H1 (cell line): ENCODE results near the gene ATP5F1C. TPM values are rescaled to one million over a fixed set of nuclear protein-coding genes. Genes with fewer than 3 reads are reported as not detected.

Experiments
- ATF3 ChIP-seq: IDR thresholded peaks from 2 replicates; pipeline ENCODE4 v1.6.1; 2011; ENCODE audit warnings: low read depth, mild to moderate bottlenecking, low read length; ENCODE audit not compliant: insufficient read depth
- CHD7 ChIP-seq: fragments of 300-600 bp; sonication (generic); IDR thresholded peaks from 2 replicates; pipeline ENCODE4 v1.7.1; 2012; ENCODE audit warnings: low read length, moderate library complexity, mild to moderate bottlenecking, inconsistent platforms; ENCODE audit not compliant: insufficient replicate concordance
- EP300 ChIP-seq, 2 experiments: IDR thresholded peaks; 1 replicate in 1 of 2; 2 replicates in 1 of 2; pipeline ENCODE4 v1.6.1; 2011 to 2012; ENCODE audit warnings: low read depth in 2 of 2, low read length in 2 of 2, mild to moderate bottlenecking in 2 of 2, borderline replicate concordance in 1 of 2, inconsistent platforms in 1 of 2, moderate library complexity in 1 of 2
- HDAC2 ChIP-seq, 2 experiments: fragments of 300-600 bp in 1 of 2; sonication (generic) in 1 of 2; IDR thresholded peaks; 2 replicates each; pipeline ENCODE4 v1.6.1; 2011 to 2012; ENCODE audit warnings: low read depth in 2 of 2, low read length in 2 of 2, mild to moderate bottlenecking in 2 of 2, moderate library complexity in 2 of 2, borderline replicate concordance in 1 of 2, inconsistent platforms in 1 of 2
- MAFK ChIP-seq: IDR thresholded peaks from 2 replicates; pipeline ENCODE4 v1.6.1; 2012; ENCODE audit warnings: low read depth, mild to moderate bottlenecking, improper control_type of control experiment, low read length
- MAX ChIP-seq: IDR thresholded peaks from 2 replicates; pipeline ENCODE4 v1.6.1; 2012; ENCODE audit warnings: inconsistent platforms
- POLR2A ChIP-seq, 2 experiments: IDR thresholded peaks; 1 replicate in 1 of 2; 2 replicates in 1 of 2; pipeline ENCODE4 v1.6.1; 2011; ENCODE audit warnings: low read depth in 2 of 2, low read length in 2 of 2, mild to moderate bottlenecking in 2 of 2; ENCODE audit errors: control extremely low read depth in 1 of 2
- SP1 ChIP-seq: IDR thresholded peaks from 2 replicates; pipeline ENCODE4 v1.6.1; 2011; ENCODE audit warnings: low read depth, low read length
- SP4 ChIP-seq: IDR thresholded peaks from 2 replicates; pipeline ENCODE4 v1.6.1; 2012; ENCODE audit warnings: low read length, inconsistent platforms
- TCF12 ChIP-seq: IDR thresholded peaks from 2 replicates; pipeline ENCODE4 v1.6.1; 2011; ENCODE audit warnings: low read depth, mild to moderate bottlenecking, low read length
- polyA plus RNA-seq, 7 experiments: library from polyadenylated mRNA; depleted of rRNA in 3 of 7; stranded (reverse) in 5 of 7; unstranded in 2 of 7; fragments of >200 nt in 5 of 7; fragments of 200-250 nt in 2 of 7; gene quantifications; 1 replicate in 5 of 7; 2 replicates in 1 of 7; 4 replicates in 1 of 7; pipeline versions ENCODE4 v1.2.1 to v1.2.3, GENCODE V29; 2011 to 2013; ENCODE audit warnings: missing spikeins in 2 of 7, mixed read lengths in 2 of 7
- total RNA-seq: library from RNA; stranded (reverse); fragmentation: NEBNext Ultra II Directional; extraction: Animal tissue kit (Norgen Biotek cat#: 25700); gene quantifications from 2 replicates; pipeline ENCODE4 v1.2.1, GENCODE V29; 2021

The ATP5F1C gene
- total and polyA plus RNA-seq, 2 of the 8 experiments (the other 6 are each of a cell fraction or from before 2014, with no cell fraction given), result 221 to 265 TPM

- TF ChIP-seq CHD7 (no peak), EP300 (IDR thresholded peaks at IDR 0.05; ENCODE audit: borderline replicate concordance in 1 of 2, low read depth in 2 of 2, low read length in 2 of 2) (no peak), POLR2A (IDR thresholded peaks at IDR 0.05; ENCODE audit: control extremely low read depth in 1 of 2, low read depth in 2 of 2, low read length in 2 of 2) (no peak), MAX (no peak), TCF12 (no peak), SP4 (no peak), MAFK (no peak), ATF3 (no peak), HDAC2 (IDR thresholded peaks at IDR 0.05; ENCODE audit: borderline replicate concordance in 1 of 2, low read depth in 2 of 2, low read length in 2 of 2) (no peak), SP1 (no peak)
Observed at GRCh38 chr10:7853226-7853842, 65.4 kb downstream of the ATP5F1C start (continued).
